Psoas muscle (tissue), 8 donors: ENCODE measurements around the gene RETREG2. TPM values are rescaled to one million over a fixed set of nuclear protein-coding genes. Genes with fewer than 3 reads are reported as not detected.

Experiments
- ATAC-seq, 4 donors: fragments of 200-7000 bp; cut with Tn5 transposase; one replicate each; pipeline ENCODE4 v1.9.1; 2020; ENCODE audit warnings: moderate library complexity in 3 of 4, mild to moderate bottlenecking in 2 of 4
- DNase-seq, 2 donors: peaks; one replicate each; pipeline ENCODE4 v3.0.0-alpha.2; 2020
- H3K27ac ChIP-seq: fragments of 200-600 bp; one replicate; pipeline ENCODE4 v1.8.0; 2022
- H3K27me3 ChIP-seq, 3 donors: fragments of 200-600 bp in 1 of 3; one replicate each; pipeline versions ENCODE4 v1.6.1 to v1.8.0; 2013 to 2022; ENCODE audit warnings: low read length in 2 of 3, mild to moderate bottlenecking in 2 of 3, moderate library complexity in 1 of 3; ENCODE audit not compliant: insufficient read depth in 3 of 3
- H3K36me3 ChIP-seq, 2 donors: fragments of 200-600 bp in 1 of 2; one replicate each; pipeline versions ENCODE4 v1.6.1 to v1.8.0; 2013 to 2022; ENCODE audit warnings: low read depth in 1 of 2, mild to moderate bottlenecking in 1 of 2, moderate library complexity in 1 of 2; ENCODE audit not compliant: insufficient read depth in 1 of 2
- H3K4me1 ChIP-seq: fragments of 200-600 bp; one replicate; pipeline ENCODE4 v1.8.0; 2022
- H3K4me3 ChIP-seq: fragments of 200-600 bp; one replicate; pipeline ENCODE4 v1.8.0; 2022; ENCODE audit warnings: mild to moderate bottlenecking
- H3K9me3 ChIP-seq: fragments of 200-600 bp; one replicate; pipeline ENCODE4 v1.8.0; 2022
- CTCF ChIP-seq: fragments of 200-600 bp; IDR thresholded peaks from one replicate; pipeline ENCODE4 v1.8.0; 2022; ENCODE audit warnings: antibody characterized with exemption
- WGBS, 3 donors: extraction: QIAGEN DNeasy Blood & Tissue Kit; methylation state at CpG; one replicate each; pipeline versions ENCODE4 v1.1.6 to v1.1.7; 2013; 5-methylcytosine and 5-hydroxymethylcytosine counted together
- intact Hi-C, 2 donors: fragments of 100-400 bp; cut with DNase I; formaldehyde crosslinking; loops; one replicate each; pipeline versions ENCODE4 v1.11.0 to v1.14.2; 2022
- polyA plus RNA-seq, 3 donors: library from polyadenylated mRNA; stranded (reverse); fragments of 200-250 nt; gene quantifications; one replicate each; pipeline ENCODE4 v1.2.3, GENCODE V29; 2013
- total RNA-seq, 4 donors: library from RNA; stranded (reverse); fragmentation: NEBNext Ultra II Directional in 2 of 4; extraction: Animal tissue kit (Norgen Biotek cat#: 25700) in 2 of 4; gene quantifications; one replicate each; pipeline versions ENCODE4 v1.2.1 to v1.2.4, GENCODE V29; 2021 to 2023
- donor health status: healthy with polysubstance abuse.
- donor health status: DM: no; HTN: no; CAD: no; lungs with moderate emphysema.
- donor health status: Bipolar disorder and iron deficiency.
- donor health status: healthy.
- donor health status: DM: yes; HTN: yes; CAD: no.
- donor health status: DM: no; HTN: no; CAD: no.
- donor health status: DM: no; HTN: no; CAD: no.
- donor health status: DM: yes; HTN: yes; CAD: no.

The RETREG2 gene
- total and polyA plus RNA-seq, 7 donors, result 28.1 to 71.4 (median 38.1) TPM

GRCh38 chr2:219182331-219183150, 4.5 kb downstream of the RETREG2 start:
- Histone ChIP-seq H3K9me3 (no peaks in the 10 kb centered on the region), H3K27me3 (no peaks in the 10 kb centered on the region), H3K4me1 (peaks cover 11% of the 10 kb centered on the region), H3K36me3 (peaks cover 6 to 66% of the 10 kb centered on the region in 2 donors), H3K4me3 (no peak overlapping the region), H3K27ac (no peak overlapping the region)
- ATAC-seq (no peak), DNase-seq (no peak)
- TF ChIP-seq CTCF, result no peak
- 54 to 67% (median 61%) methylated on average over 8 of the region's 8 CpGs for WGBS, 3 donors
- intact Hi-C loops, result no loop called here

- Histone ChIP-seq H3K9me3 (no peaks in the 10 kb centered on the region), H3K4me3 (no peak overlapping the region), H3K27ac (no peak overlapping the region), H3K27me3 (no peaks in the 10 kb centered on the region), H3K4me1 (peaks cover 11% of the 10 kb centered on the region), H3K36me3 (peaks cover 6 to 66% of the 10 kb centered on the region in 2 donors)
- WGBS, 3 donors, result 90 to 92% (median 91%) methylated on average over 6 of the region's 6 CpGs
- ATAC-seq, result no peak
- DNase-seq, result no peak
- intact Hi-C loops, result no loop called here
- TF ChIP-seq CTCF, result no peak
Measured at GRCh38 chr2:219183151-219183772, 5.2 kb downstream of the RETREG2 start.

GRCh38 chr2:219184121-219184520, 6.0 kb downstream of the RETREG2 start:
- Histone ChIP-seq H3K27me3 (no peaks in the 10 kb centered on the region), H3K4me3 (no peak overlapping the region), H3K36me3 (peaks cover 6 to 66% of the 10 kb centered on the region in 2 donors), H3K9me3 (no peaks in the 10 kb centered on the region), H3K27ac (no peak overlapping the region), H3K4me1 (peaks cover 6% of the 10 kb centered on the region)
- intact Hi-C loops, result no loop called here
- TF ChIP-seq CTCF, result no peak
- ATAC-seq, result no peak
- 96 to 98% (median 97%) methylated on average over 2 of the region's 2 CpGs for WGBS, 3 donors
- DNase-seq, result no peak

GRCh38 chr2:219186754-219187456, 8.8 kb downstream of the RETREG2 start:
- intact Hi-C loops, result no loop called here
- no peak overlapping the region for H3K4me3 ChIP-seq
- H3K27ac ChIP-seq, result no peak overlapping the region
- H3K27me3 ChIP-seq, result no peaks in the 10 kb centered on the region
- no peaks in the 10 kb centered on the region for H3K9me3 ChIP-seq
- WGBS, 3 donors, result 82 to 88% (median 85%) methylated on average over 7 of the region's 7 CpGs
- no peaks in the 10 kb centered on the region for H3K4me1 ChIP-seq
- ATAC-seq (no peak), DNase-seq (no peak)
- H3K36me3 ChIP-seq, result peaks cover 3 to 40% of the 10 kb centered on the region in 2 donors
- TF ChIP-seq CTCF, result no peak
